COLO668 (cell line): Measurements from ENCODE around the gene CCN6.
"Not testable (repeated sequence)": the region's sequence is repeated elsewhere in the genome, so short reads cannot be mapped to it uniquely, and the experiment has no call there.

Experiments used
- DNase-seq: peaks from one replicate; lab custom pipeline; 2025; ENCODE audit not compliant: unreplicated experiment; lab: John Stamatoyannopoulos, UW

The CCN6 gene

GRCh38 chr6:112049026-112049799 lies 4.7 kb upstream of the CCN6 start:
- no peak for DNase-seq

GRCh38 chr6:112049996-112050395 lies 3.9 kb upstream of the CCN6 start:
- DNase-seq: no peak

GRCh38 chr6:112050429-112050828 lies 3.5 kb upstream of the CCN6 start:
- DNase-seq: no peak

- not testable (repeated sequence) for DNase-seq
Observed at GRCh38 chr6:112051251-112051740, 2.6 kb upstream of the CCN6 start.

GRCh38 chr6:112054555-112055190 lies 769 bp downstream of the CCN6 start:
- DNase-seq: no peak

- DNase-seq: no peak
Observed at GRCh38 chr6:112058243-112059032, 4.5 kb downstream of the CCN6 start.

GRCh38 chr6:112061605-112062004 lies 7.7 kb downstream of the CCN6 start:
- no peak for DNase-seq

GRCh38 chr6:112062966-112063365 lies 9.1 kb downstream of the CCN6 start:
- no peak for DNase-seq

- DNase-seq: no peak
Observed at GRCh38 chr6:112065426-112065986, 11.6 kb downstream of the CCN6 start.

GRCh38 chr6:112066606-112067005 lies 12.7 kb downstream of the CCN6 start:
- DNase-seq: no peak

- no peak for DNase-seq
Observed at GRCh38 chr6:112081569-112081968, 27.7 kb downstream of the CCN6 start.

- no peak for DNase-seq
Observed at GRCh38 chr6:112085286-112086065, 31.6 kb downstream of the CCN6 start.

- no peak for DNase-seq
Observed at GRCh38 chr6:112086744-112087135, 32.8 kb downstream of the CCN6 start.

- peak; percentile 90 for DNase-seq
Observed at GRCh38 chr6:112087136-112087911, 33.4 kb downstream of the CCN6 start, which contains the start of the genes FAM229B and TUBE1. TSS of gene FAM229B (plus strand) at chr6:112087591. CDS start at chr6:112099284, 11,693 bp downstream. TSS of gene TUBE1 (minus strand) at chr6:112087482. CDS start at chr6:112087434, 48 bp downstream.

GRCh38 chr6:112087916-112088315 lies 34.0 kb downstream of the CCN6 start:
- DNase-seq: no peak

GRCh38 chr6:112096901-112097300 lies 43.0 kb downstream of the CCN6 start:
- no peak for DNase-seq

GRCh38 chr6:112100561-112100960 lies 46.7 kb downstream of the CCN6 start:
- no peak for DNase-seq

- not testable (repeated sequence) for DNase-seq
Observed at GRCh38 chr6:112106026-112106425, 52.1 kb downstream of the CCN6 start.

GRCh38 chr6:112106562-112106961 lies 52.7 kb downstream of the CCN6 start:
- DNase-seq: no peak

GRCh38 chr6:112109262-112109661 lies 55.4 kb downstream of the CCN6 start:
- DNase-seq: no peak
